Naive thymus-derived CD8-positive, alpha-beta T cell (primary cell): ENCODE results near the gene CDK5R2. TPM values are rescaled to one million over a fixed set of nuclear protein-coding genes. Genes with fewer than 3 reads are reported as not detected.
"Not testable (repeated sequence)": the region's sequence is repeated elsewhere in the genome, so short reads cannot be mapped to it uniquely, and the experiment has no call there.

ENCODE experiments used
- ATAC-seq, 2 donors: fragments of 150-1000 bp; cut with Tn5 transposase in 1 of 2; sonication (Bioruptor Pico), chemical (Tn5 transposase) in 1 of 2; 1 replicate in 1 of 2; 2 replicates in 1 of 2; pipeline ENCODE4 v1.10.0; 2021; ENCODE audit warnings: mild to moderate bottlenecking in 2 of 2, moderate library complexity in 2 of 2
- POLR2A ChIA-PET: fragments of 350-600 bp; sonication (Branson Sonifier 250); formaldehyde crosslinking; loops from one replicate; lab custom pipeline; 2021; ENCODE audit warnings: antibody characterized with exemption; lab: Charles Lee
- DNase-seq, 10 donors: peaks; one replicate each; pipeline versions ENCODE4 v3.0.0 to v3.0.0-alpha.2; 2020 to 2022
- H3K27ac Mint-ChIP-seq, 10 donors: one replicate each; pipeline ENCODE4 v1.8.0; 2020 to 2022; ENCODE audit warnings: mild to moderate bottlenecking in 10 of 10, mixed read lengths in 10 of 10, moderate library complexity in 4 of 10, inconsistent platforms in 1 of 10
- H3K27me3 Mint-ChIP-seq, 5 donors: one replicate each; pipeline ENCODE4 v1.8.0; 2021 to 2022; ENCODE audit warnings: mixed read lengths in 5 of 5
- H3K36me3 Mint-ChIP-seq, 3 donors: one replicate each; pipeline ENCODE4 v1.8.0; 2020 to 2022; ENCODE audit warnings: mixed read lengths in 3 of 3, mild to moderate bottlenecking in 2 of 3, inconsistent platforms in 1 of 3
- H3K4me1 Mint-ChIP-seq, 4 donors: one replicate each; pipeline ENCODE4 v1.8.0; 2021 to 2022; ENCODE audit warnings: mixed read lengths in 4 of 4
- H3K4me3 Mint-ChIP-seq, 10 donors: one replicate each; pipeline ENCODE4 v1.8.0; 2020 to 2022; ENCODE audit warnings: mild to moderate bottlenecking in 10 of 10, mixed read lengths in 10 of 10, moderate library complexity in 6 of 10, inconsistent platforms in 1 of 10
- H3K9me3 Mint-ChIP-seq, 9 donors: one replicate each; pipeline ENCODE4 v1.8.0; 2020 to 2022; ENCODE audit warnings: mixed read lengths in 9 of 9, mild to moderate bottlenecking in 3 of 9, inconsistent platforms in 1 of 9, moderate library complexity in 1 of 9
- polyA plus RNA-seq, 3 donors: library from polyadenylated mRNA; unstranded; fragments of 300-500 nt; fragmentation: Illumina TruSeq; gene quantifications; one replicate each; pipeline ENCODE4 v1.2.3, GENCODE V29; 2021
- total RNA-seq, 8 experiments: library from RNA in 2 of 8; stranded (reverse) in 2 of 8; gene quantifications; one replicate each; pipeline ENCODE4 v1.2.3 and lab custom pipeline; 2021 to 2026

CDK5R2 gene
- total RNA-seq (not detected), polyA plus RNA-seq (not detected), total RNA-seq (lab: John Stamatoyannopoulos, UW) (0 reads per million in 6 experiments)

DNA sequence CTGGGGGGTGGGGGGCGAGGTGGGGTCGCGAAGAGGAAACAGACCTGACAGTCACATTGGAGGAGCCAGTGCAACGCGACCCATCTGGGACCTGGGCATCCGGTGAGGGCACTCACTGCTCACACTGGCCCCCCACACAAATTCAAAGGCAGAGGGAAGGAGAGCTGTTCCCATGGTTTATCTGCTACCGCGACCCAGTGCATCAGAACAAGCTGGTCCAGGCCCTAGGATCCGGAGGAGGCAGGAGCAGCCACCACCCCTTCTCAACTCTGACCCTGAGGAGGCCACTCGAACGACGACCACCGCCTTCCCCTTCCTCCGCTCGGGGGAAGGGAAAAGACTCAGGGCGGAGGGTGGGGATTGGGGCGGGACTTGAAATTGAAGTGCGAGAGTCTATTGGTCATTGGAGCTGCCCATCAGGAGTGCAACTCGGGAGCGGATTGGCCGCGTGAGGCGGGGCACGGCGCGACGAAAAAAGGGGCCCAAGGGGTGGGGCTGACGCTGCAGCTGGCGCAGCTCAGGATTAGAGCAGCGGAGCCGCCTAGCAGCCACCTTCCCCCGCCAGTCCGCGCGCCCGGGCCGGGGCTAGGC, at the start of gene CDK5R2:
Gene CDK5R2, plus strand, starts transcription at position 526 of the 591 bp plus-strand sequence. CDS start 155 bp downstream, outside the sequence.
- peaks cover 11 to 19% (median 15%) of the 10 kb centered on the region in 4 donors for H3K4me1 Mint-ChIP-seq
- H3K27ac Mint-ChIP-seq = peak within 1 kb of the TSS in 1 of 10 donors; percentile 32
- H3K4me3 Mint-ChIP-seq = peak within 1 kb of the TSS; percentile 44 to 82 (median 70)
- H3K27me3 Mint-ChIP-seq = peaks cover 32 to 83% (median 59%) of the 10 kb centered on the region in 5 donors
- peak; percentile 31 to 79 (median 52) for DNase-seq
- peak; percentile 87 to 90 for ATAC-seq
- peaks cover 0 to 11% (median 6%) of the 10 kb centered on the region in 3 donors for H3K36me3 Mint-ChIP-seq
- POLR2A ChIA-PET = no interaction called here
- H3K9me3 Mint-ChIP-seq = peaks cover 0 to 9% (median 0%) of the 10 kb centered on the region in 9 donors

DNA sequence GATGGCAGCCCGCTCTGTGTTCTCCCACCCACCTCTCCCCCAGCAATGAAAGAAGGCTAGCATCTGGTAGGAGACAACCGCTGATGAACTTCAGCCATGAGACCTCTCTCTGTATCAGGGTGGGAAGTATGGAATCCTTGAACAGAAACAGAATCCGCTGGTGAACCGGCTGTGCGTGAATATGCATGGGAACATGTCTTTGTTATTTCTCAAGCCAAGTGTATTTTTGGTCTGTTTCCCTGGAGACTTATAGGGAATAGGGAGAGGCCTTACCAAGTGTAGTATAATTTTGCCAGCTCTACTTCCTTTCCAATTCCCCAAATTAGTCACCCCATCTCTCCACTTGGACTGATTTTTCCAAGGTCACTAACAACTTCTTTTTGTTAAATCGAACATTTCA, 48.7 kb upstream of the CDK5R2 start:
- ATAC-seq (no peak), DNase-seq (no peak)
- no peaks in the 10 kb centered on the region for H3K36me3 Mint-ChIP-seq
- H3K4me1 Mint-ChIP-seq = peaks cover 0 to 15% (median 10%) of the 10 kb centered on the region in 4 donors
- H3K4me3 Mint-ChIP-seq = peak overlapping the region in 3 of 10 donors; percentile 37 to 42 (median 39)
- POLR2A ChIA-PET = no interaction called here
- peak overlapping the region in 1 of 10 donors; percentile 33 for H3K27ac Mint-ChIP-seq
- H3K27me3 Mint-ChIP-seq = peaks cover 12 to 29% (median 20%) of the 10 kb centered on the region in 5 donors
- H3K9me3 Mint-ChIP-seq = no peaks in the 10 kb centered on the region

DNA sequence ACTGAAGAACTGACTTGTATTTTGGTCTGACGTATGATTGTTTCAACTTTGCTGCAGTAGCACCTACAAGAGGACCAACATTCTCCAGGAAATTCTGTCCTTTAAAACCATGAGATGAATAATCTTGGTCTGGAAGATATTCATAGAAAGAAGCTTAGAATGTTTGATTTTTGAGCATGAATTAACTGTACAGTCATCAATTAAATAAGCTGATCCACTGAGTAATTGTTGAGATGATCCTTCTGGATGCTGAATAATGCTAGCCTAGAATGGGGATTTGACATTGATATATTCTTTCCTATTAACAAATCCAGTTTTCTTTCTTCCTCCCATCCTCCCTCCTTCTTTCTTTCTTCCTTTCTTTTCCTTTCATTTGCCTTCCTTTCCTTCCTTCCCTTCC, 39.0 kb upstream of the CDK5R2 start:
- Mint-ChIP-seq H3K27me3 (peaks cover 16 to 81% (median 53%) of the 10 kb centered on the region in 5 donors), H3K36me3 (peaks cover 4 to 18% (median 10%) of the 10 kb centered on the region in 3 donors), H3K9me3 (peaks cover 0 to 11% (median 9%) of the 10 kb centered on the region in 9 donors), H3K4me1 (no peaks in the 10 kb centered on the region), H3K27ac (no peak overlapping the region), H3K4me3 (no peak overlapping the region)
- POLR2A ChIA-PET = no interaction called here
- ATAC-seq (no peak), DNase-seq (no peak)

DNA sequence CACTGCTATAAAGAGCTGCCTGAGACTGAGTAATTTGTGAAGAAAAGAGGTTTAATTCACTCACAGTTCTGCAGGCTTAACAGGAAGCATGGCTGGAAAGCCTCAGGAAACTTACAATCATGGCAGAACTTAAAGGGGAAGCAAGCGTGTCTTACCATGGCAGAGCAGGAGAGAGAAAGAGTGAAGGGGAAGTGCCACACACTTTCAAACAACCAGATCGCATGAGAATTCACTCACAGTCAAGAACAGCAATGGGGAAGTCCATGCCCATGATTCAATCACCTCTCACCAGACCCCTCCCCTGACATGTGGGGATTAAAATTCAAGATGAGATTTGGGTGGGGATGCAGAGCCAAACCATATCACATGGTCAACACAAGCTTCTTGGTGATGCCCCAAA, 34.7 kb upstream of the CDK5R2 start:
- DNase-seq (no peak), ATAC-seq (no peak)
- Mint-ChIP-seq H3K4me3 (no peak overlapping the region), H3K36me3 (peaks cover 7 to 18% (median 10%) of the 10 kb centered on the region in 3 donors), H3K27ac (no peak overlapping the region), H3K27me3 (peaks cover 19 to 81% (median 52%) of the 10 kb centered on the region in 5 donors), H3K4me1 (no peaks in the 10 kb centered on the region), H3K9me3 (peaks cover 0 to 17% (median 9%) of the 10 kb centered on the region in 9 donors)
- POLR2A ChIA-PET = no interaction called here

DNA sequence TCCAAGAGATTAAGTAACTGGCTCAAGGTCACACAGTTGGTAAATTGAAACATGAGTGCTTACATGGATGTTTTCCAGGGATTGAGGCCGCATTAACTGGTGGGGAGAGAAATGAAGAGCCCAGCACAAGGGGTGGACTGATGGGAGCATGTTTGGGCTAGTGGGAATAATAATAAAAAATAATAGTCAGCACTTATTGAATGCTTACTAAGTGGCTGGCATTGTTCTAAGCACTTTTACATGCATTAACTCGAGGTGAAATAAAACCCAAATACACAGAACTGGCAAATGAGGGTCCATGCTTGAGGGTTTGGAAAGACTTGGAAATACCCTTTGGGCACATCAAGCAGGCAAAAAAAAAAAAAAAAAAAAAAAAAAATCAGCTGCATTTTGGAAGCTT, 34.0 kb upstream of the CDK5R2 start:
- DNase-seq (no peak), ATAC-seq (no peak)
- no peak overlapping the region for H3K27ac Mint-ChIP-seq
- peaks cover 7 to 25% (median 10%) of the 10 kb centered on the region in 3 donors for H3K36me3 Mint-ChIP-seq
- POLR2A ChIA-PET = no interaction called here
- peaks cover 0 to 23% (median 11%) of the 10 kb centered on the region in 9 donors for H3K9me3 Mint-ChIP-seq
- no peak overlapping the region for H3K4me3 Mint-ChIP-seq
- H3K4me1 Mint-ChIP-seq = no peaks in the 10 kb centered on the region
- H3K27me3 Mint-ChIP-seq = peaks cover 17 to 74% (median 46%) of the 10 kb centered on the region in 5 donors

DNA sequence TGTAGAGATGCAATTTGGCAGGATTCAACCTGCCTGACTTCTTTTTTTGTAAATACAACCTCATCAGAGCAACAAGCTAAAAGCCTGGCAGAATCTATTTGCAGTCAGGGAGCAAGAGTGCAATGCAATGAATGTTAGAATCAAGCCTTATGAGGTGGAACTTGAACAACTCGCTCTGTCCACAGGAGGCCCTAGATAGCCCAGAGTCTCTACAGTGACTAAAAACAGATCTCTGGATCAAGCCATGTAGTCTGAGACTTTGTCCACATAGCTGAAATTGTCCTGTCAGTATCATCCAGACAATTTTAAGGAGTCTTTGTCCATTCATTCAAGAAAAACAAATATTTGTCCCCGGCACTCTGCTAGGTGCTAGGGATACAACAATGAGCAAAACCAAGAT, 32.0 kb upstream of the CDK5R2 start:
- no peak overlapping the region for H3K27ac Mint-ChIP-seq
- H3K4me1 Mint-ChIP-seq = no peaks in the 10 kb centered on the region
- DNase-seq = no peak
- H3K36me3 Mint-ChIP-seq = peaks cover 7 to 22% (median 10%) of the 10 kb centered on the region in 3 donors
- H3K27me3 Mint-ChIP-seq = peaks cover 15 to 63% (median 35%) of the 10 kb centered on the region in 5 donors
- H3K9me3 Mint-ChIP-seq = peaks cover 0 to 26% (median 11%) of the 10 kb centered on the region in 9 donors
- POLR2A ChIA-PET = no interaction called here
- no peak for ATAC-seq
- no peak overlapping the region for H3K4me3 Mint-ChIP-seq

DNA sequence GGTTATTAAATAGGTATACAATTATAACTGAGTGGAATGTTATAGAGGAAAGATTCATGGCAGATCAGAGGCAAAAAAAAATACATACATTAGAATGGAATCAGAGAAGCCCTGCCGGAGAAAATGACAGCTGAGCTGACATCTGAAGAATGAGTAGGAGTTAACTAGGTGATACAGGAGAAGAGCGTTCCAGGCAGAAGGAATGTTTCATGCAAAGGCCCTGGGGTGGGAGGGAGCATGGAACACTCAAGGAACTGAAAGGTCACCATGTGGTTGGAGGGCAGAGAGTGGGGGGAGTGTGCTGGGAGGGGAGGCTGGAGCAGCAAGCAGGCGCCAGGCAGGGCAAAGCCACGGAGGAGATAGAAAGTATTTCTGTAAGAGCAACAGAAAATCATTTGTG, 31.6 kb upstream of the CDK5R2 start:
- DNase-seq = no peak
- no peak overlapping the region for H3K4me3 Mint-ChIP-seq
- POLR2A ChIA-PET = no interaction called here
- H3K36me3 Mint-ChIP-seq = peaks cover 7 to 18% (median 8%) of the 10 kb centered on the region in 3 donors
- H3K27me3 Mint-ChIP-seq = peaks cover 15 to 58% (median 30%) of the 10 kb centered on the region in 5 donors
- H3K9me3 Mint-ChIP-seq = peaks cover 0 to 30% (median 11%) of the 10 kb centered on the region in 9 donors
- no peak for ATAC-seq
- H3K27ac Mint-ChIP-seq = no peak overlapping the region
- no peaks in the 10 kb centered on the region for H3K4me1 Mint-ChIP-seq

DNA sequence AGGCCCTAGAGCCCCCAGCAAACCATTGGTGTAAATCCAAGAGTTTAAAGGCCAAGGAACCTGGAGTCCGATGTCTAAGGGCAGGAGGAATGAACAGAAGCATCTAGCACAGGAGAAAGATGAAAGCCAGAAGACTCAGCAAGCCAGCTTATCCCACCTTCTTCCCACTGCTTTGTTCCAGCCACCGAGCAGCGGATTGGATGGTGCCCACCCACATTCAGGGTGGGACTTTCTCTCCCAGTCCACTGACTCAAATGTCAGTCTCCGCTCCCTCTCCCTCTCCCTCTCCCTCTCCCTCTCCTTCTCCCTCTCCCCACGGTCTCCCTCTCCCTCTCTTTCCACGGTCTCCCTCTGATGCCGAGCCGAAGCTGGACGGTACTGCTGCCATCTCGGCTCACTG, 29.0 kb upstream of the CDK5R2 start:
- H3K4me3 Mint-ChIP-seq, ATAC-seq, POLR2A ChIA-PET, H3K36me3 Mint-ChIP-seq, DNase-seq, H3K27ac Mint-ChIP-seq, H3K4me1 Mint-ChIP-seq: not testable (repeated sequence)
- H3K27me3 Mint-ChIP-seq = peaks cover 9 to 52% (median 23%) of the 10 kb centered on the region in 5 donors
- H3K9me3 Mint-ChIP-seq = peaks cover 0 to 27% (median 0%) of the 10 kb centered on the region in 9 donors

DNA sequence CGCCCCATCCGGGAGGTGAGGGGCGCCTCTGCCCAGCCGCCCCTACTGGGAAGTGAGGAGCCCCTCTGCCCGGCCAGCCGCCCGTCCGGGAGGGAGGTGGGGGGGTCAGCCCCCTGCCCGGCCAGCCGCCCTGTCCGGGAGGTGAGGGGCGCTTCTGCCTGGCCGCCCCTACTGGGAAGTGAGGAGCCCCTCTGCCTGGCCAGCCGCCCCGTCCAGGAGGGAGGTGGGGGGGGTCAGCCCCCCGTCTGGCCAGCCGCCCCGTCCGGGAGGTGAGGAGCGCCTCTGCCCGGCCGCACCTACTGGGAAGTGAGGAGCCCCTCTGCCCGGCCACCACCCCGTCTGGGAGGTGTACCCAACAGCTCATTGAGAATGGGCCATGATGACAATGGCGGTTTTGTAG, 27.7 kb upstream of the CDK5R2 start:
- H3K4me3 Mint-ChIP-seq, H3K27ac Mint-ChIP-seq, H3K4me1 Mint-ChIP-seq, DNase-seq, H3K36me3 Mint-ChIP-seq, ATAC-seq, POLR2A ChIA-PET: not testable (repeated sequence)
- Mint-ChIP-seq H3K27me3 (peaks cover 14 to 54% (median 26%) of the 10 kb centered on the region in 5 donors), H3K9me3 (peaks cover 0 to 27% (median 0%) of the 10 kb centered on the region in 9 donors)

DNA sequence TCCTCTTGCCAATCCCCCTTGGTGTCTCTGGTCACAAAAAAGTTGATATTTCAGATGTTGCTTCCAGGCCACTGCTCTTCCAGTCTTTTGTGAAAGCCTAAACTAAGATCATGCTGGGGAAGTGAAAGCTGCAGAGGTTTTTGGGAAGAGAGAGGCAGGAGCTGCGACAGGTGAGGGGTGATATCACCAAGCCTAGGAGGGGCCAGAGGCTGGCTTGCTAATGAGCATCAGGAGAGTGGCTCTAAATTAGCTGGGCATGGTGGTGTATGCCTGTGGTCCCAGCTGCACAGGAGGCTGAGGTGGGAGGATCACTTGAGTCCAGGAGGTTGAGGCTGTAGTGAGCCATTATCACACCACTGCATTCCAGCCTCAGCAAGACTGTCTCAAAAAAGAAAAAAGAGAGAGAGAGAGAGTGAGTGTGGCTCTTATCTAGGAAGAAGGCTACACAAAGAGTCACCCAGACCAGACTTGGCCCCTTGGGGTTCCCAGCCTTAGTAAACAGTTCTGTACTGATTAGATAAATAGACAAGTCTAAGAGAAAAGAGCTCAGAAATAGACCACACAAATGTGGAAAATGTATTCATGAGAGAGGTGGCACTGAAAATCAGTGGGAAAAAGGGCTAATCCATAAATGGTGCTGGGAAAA, 14.6 kb upstream of the CDK5R2 start:
- POLR2A ChIA-PET = interaction anchor here (0.7 kb wide), 1 partner anchor 326 kb away, joined by 6 read pairs; no protein-coding TSS in a partner anchor
- Mint-ChIP-seq H3K9me3 (peaks cover 0 to 5% (median 3%) of the 10 kb centered on the region in 9 donors), H3K36me3 (peaks cover 0 to 13% (median 0%) of the 10 kb centered on the region in 3 donors), H3K4me3 (no peak overlapping the region), H3K27ac (no peak overlapping the region), H3K4me1 (no peaks in the 10 kb centered on the region), H3K27me3 (peaks cover 29 to 64% (median 46%) of the 10 kb centered on the region in 5 donors)
- ATAC-seq (no peak), DNase-seq (no peak)

DNA sequence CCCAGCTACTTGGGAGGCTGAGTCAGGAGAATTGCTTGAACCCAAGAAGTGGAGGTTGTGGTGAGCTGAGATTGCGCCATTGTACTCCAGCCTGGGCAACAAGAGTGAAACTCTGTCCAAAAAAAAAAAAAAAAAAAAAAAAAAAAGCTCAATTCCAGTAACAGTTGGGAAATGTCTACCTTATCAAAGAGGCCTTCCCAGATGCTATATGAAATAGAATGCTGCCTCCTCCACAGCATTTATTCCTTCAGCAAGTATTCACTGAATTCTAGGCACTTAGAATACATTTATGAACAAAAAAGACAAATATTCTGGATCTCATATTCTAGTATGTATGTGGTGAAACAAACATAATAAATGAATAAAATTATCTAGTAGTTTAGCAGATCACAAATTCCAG, 12.8 kb upstream of the CDK5R2 start:
- peaks cover 28 to 61% (median 42%) of the 10 kb centered on the region in 5 donors for H3K27me3 Mint-ChIP-seq
- no peak for DNase-seq
- H3K27ac Mint-ChIP-seq = no peak overlapping the region
- H3K36me3 Mint-ChIP-seq = peaks cover 0 to 13% (median 0%) of the 10 kb centered on the region in 3 donors
- H3K4me1 Mint-ChIP-seq = no peaks in the 10 kb centered on the region
- POLR2A ChIA-PET = no interaction called here
- no peak for ATAC-seq
- no peak overlapping the region for H3K4me3 Mint-ChIP-seq
- H3K9me3 Mint-ChIP-seq = peaks cover 0 to 3% (median under 1%) of the 10 kb centered on the region in 9 donors

DNA sequence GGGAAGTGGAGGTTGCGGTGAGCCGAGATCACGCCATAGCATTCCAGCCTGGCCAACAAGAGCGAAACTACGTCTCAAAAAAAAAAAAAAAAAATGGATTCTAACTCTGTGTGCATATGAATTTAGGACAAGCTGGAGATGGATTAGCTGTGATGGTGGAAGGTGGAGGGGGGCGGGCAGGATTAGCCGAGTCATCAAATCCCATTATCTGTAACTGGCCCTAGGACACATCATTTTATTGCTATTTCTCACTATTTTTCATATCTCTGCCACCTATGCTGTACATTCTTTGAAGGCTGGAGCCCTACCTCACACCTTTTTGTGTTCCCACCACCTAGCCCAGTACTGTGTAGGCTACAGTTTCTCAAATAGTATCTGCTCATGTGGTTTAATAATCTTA, 7.3 kb upstream of the CDK5R2 start:
- H3K4me1 Mint-ChIP-seq = no peaks in the 10 kb centered on the region

More for the DNA sequence above, 7.3 kb upstream of the CDK5R2 start:
- H3K4me3 Mint-ChIP-seq = no peak overlapping the region
- POLR2A ChIA-PET = interaction anchor here (0.7 kb wide), 1 partner anchor 936 kb away, joined by 5 read pairs; no protein-coding TSS in a partner anchor
- H3K36me3 Mint-ChIP-seq = no peaks in the 10 kb centered on the region
- H3K27me3 Mint-ChIP-seq = peaks cover 19 to 60% (median 29%) of the 10 kb centered on the region in 5 donors
- peaks cover 0 to 3% (median 0%) of the 10 kb centered on the region in 9 donors for H3K9me3 Mint-ChIP-seq
- ATAC-seq = no peak
- H3K27ac Mint-ChIP-seq = no peak overlapping the region
- DNase-seq = no peak
